ENCODE measurements around the gene DNAAF8.
A peak's percentile ranks its signal among the peaks of the same experiment; 100 is the strongest.

Gene DNAAF8

GRCh38 chr16:4750896-4751295 is 16.6 kb downstream of the DNAAF8 start:
- FAIRE-seq: no peak

GRCh38 chr16:4752351-4753100 is 18.2 kb downstream of the DNAAF8 start:
- no peak for FAIRE-seq
- DNase-seq (ENCODE audit: low spot score): no peak

More at GRCh38 chr16:4750896-4751295, 16.6 kb downstream of the DNAAF8 start:
- no peak for DNase-seq (ENCODE audit: low spot score)

GRCh38 chr16:4753227-4753626 is 18.9 kb downstream of the DNAAF8 start:
- DNase-seq (ENCODE audit: low spot score) (no peak), FAIRE-seq (no peak)

GRCh38 chr16:4754865-4755264 is 20.5 kb downstream of the DNAAF8 start:
- DNase-seq (ENCODE audit: low spot score): no peak

GRCh38 chr16:4755687-4756086 is 21.4 kb downstream of the DNAAF8 start:
- FAIRE-seq: no peak
- DNase-seq (ENCODE audit: low spot score): no peak

More at GRCh38 chr16:4754865-4755264, 20.5 kb downstream of the DNAAF8 start:
- no peak for FAIRE-seq

- no peak for DNase-seq (ENCODE audit: low spot score)
- FAIRE-seq: peak; percentile 20
Observed at GRCh38 chr16:4760221-4760910, 26.0 kb downstream of the DNAAF8 start.

GRCh38 chr16:4762205-4762604 is 27.9 kb downstream of the DNAAF8 start:
- FAIRE-seq (no peak), DNase-seq (ENCODE audit: low spot score) (no peak)

- FAIRE-seq (no peak), DNase-seq (ENCODE audit: low spot score) (no peak)
Observed at GRCh38 chr16:4763791-4764190, 29.5 kb downstream of the DNAAF8 start.

- DNase-seq (ENCODE audit: low spot score): no peak
Observed at GRCh38 chr16:4765511-4766474, 31.5 kb downstream of the DNAAF8 start.

GRCh38 chr16:4766875-4767628 is 32.7 kb downstream of the DNAAF8 start, which contains the start of gene ZNF500:
TSS of gene ZNF500 (minus strand) at chr16:4767162. CDS start at chr16:4765978, 1,184 bp downstream.
- FAIRE-seq: peak; percentile 97

More at GRCh38 chr16:4765511-4766474, 31.5 kb downstream of the DNAAF8 start:
- no peak for FAIRE-seq

GRCh38 chr16:4767872-4768548 is 33.7 kb downstream of the DNAAF8 start:
- no peak for DNase-seq (ENCODE audit: low spot score)
- FAIRE-seq: no peak

More at GRCh38 chr16:4766875-4767628, 32.7 kb downstream of the DNAAF8 start, which contains the start of gene ZNF500:
- DNase-seq (ENCODE audit: low spot score): peak; percentile 97

- FAIRE-seq: peak; percentile 93
- peak; percentile 98 for DNase-seq (ENCODE audit: low spot score)
Observed at GRCh38 chr16:4768549-4769305, 34.4 kb downstream of the DNAAF8 start.

- FAIRE-seq: no peak
- no peak for DNase-seq (ENCODE audit: low spot score)
Observed at GRCh38 chr16:4769306-4769638, 34.9 kb downstream of the DNAAF8 start.

GRCh38 chr16:4771646-4772045 is 37.3 kb downstream of the DNAAF8 start:
- no peak for FAIRE-seq
- no peak for DNase-seq (ENCODE audit: low spot score)

GRCh38 chr16:4772351-4772750 is 38.0 kb downstream of the DNAAF8 start:
- FAIRE-seq (no peak), DNase-seq (ENCODE audit: low spot score) (no peak)

GRCh38 chr16:4775005-4775404 is 40.7 kb downstream of the DNAAF8 start:
- no peak for FAIRE-seq
- no peak for DNase-seq (ENCODE audit: low spot score)

- DNase-seq (ENCODE audit: low spot score) (no peak), FAIRE-seq (no peak)
Observed at GRCh38 chr16:4776141-4776705, 41.9 kb downstream of the DNAAF8 start.

GRCh38 chr16:4777339-4778049 is 43.2 kb downstream of the DNAAF8 start:
- no peak for FAIRE-seq
- DNase-seq (ENCODE audit: low spot score): no peak

GRCh38 chr16:4778050-4778392 is 43.7 kb downstream of the DNAAF8 start:
- FAIRE-seq (no peak), DNase-seq (ENCODE audit: low spot score) (no peak)
